ENCODE data around the gene ARL11. TPM values are rescaled to one million over a fixed set of nuclear protein-coding genes. Genes with fewer than 3 reads are reported as not detected.

The ARL11 gene
- under 0.01 TPM in 1 of 2 replicates, not detected in the other for total RNA-seq

GRCh38 chr13:49627831-49628652 is at the start of gene ARL11:
Gene ARL11, plus strand, starts transcription at chr13:49628507. Its CDS starts 1,941 bp downstream, at chr13:49630448.

GRCh38 chr13:49585220-49586157 is 42.8 kb upstream of the ARL11 start, which contains the start of gene RCBTB1:
Gene RCBTB1, minus strand, starts transcription at chr13:49585558. Its CDS starts 18,279 bp downstream, at chr13:49567279.

Other genes with a start within 250 kb of the ARL11 start
- 10.7 TPM in 2 replicates for gene CAB39L, start 184.4 kb upstream of the ARL11 start, total RNA-seq
- gene SETDB2, start 184.2 kb upstream of the ARL11 start, total RNA-seq, result 5.2 and 10.6 TPM in 2 replicates
- 11.9 and 14.7 TPM in 2 replicates for gene PHF11, start 132.6 kb upstream of the ARL11 start, total RNA-seq
- gene RCBTB1, start 42.9 kb upstream of the ARL11 start, total RNA-seq, result 24.7 and 28.4 TPM in 2 replicates
- gene EBPL, start 63.0 kb downstream of the ARL11 start, total RNA-seq, result 23.5 and 74.6 TPM in 2 replicates
- gene KPNA3, start 164.2 kb downstream of the ARL11 start, total RNA-seq, result 18.5 and 24.9 TPM in 2 replicates